Tibial artery (tissue), 4 donors: ENCODE results near the gene ACTR3.

Experiments used
- DNase-seq, 2 donors: peaks; one replicate each; pipeline ENCODE4 v3.0.0-alpha.2; 2019
- H3K27ac ChIP-seq, 2 donors: fragments of 200-600 bp; sonication (generic) in 1 of 2; 1 replicate in 1 of 2; 2 replicates in 1 of 2; pipeline ENCODE4 v1.5.1; 2018 to 2019; ENCODE audit warnings: mild to moderate bottlenecking in 1 of 2
- H3K27me3 ChIP-seq, 2 donors: fragments of 200-600 bp; sonication (generic) in 1 of 2; one replicate each; pipeline versions ENCODE4 v1.5.1 to v1.6.0; 2016 to 2019
- H3K36me3 ChIP-seq, 3 donors: fragments of 200-600 bp; sonication (generic) in 2 of 3; one replicate each; pipeline ENCODE4 v1.5.1; 2016 to 2019; ENCODE audit warnings: mild to moderate bottlenecking in 2 of 3
- H3K4me1 ChIP-seq, 4 donors: fragments of 200-600 bp; sonication (generic) in 2 of 4; 1 replicate in 3 of 4; 2 replicates in 1 of 4; pipeline ENCODE4 v1.5.1; 2016 to 2019
- H3K4me3 ChIP-seq, 2 donors: fragments of 200-600 bp; sonication (generic) in 1 of 2; 1 replicate in 1 of 2; 2 replicates in 1 of 2; pipeline ENCODE4 v1.5.1; 2018 to 2019; ENCODE audit warnings: mild to moderate bottlenecking in 2 of 2
- H3K9me3 ChIP-seq, 3 donors: fragments of 200-600 bp; sonication (generic) in 1 of 3; one replicate each; pipeline ENCODE4 v1.5.1; 2016 to 2019
- intact Hi-C: fragments of 100-400 bp; cut with DNase I; formaldehyde crosslinking; loops from one replicate; pipeline ENCODE4 v1.15.0; 2023; ENCODE audit warnings: low total_unique reads
- TF ChIP-seq, protein P1 (sequence below), 2 experiments: fragments of 200-600 bp in 1 of 2; fragments of 450-650 bp in 1 of 2; IDR thresholded peaks; one replicate each; pipeline ENCODE4 v1.5.1; 2017 to 2019; ENCODE audit warnings: antibody characterized with exemption in 2 of 2, mild to moderate bottlenecking in 1 of 2, moderate library complexity in 1 of 2

ACTR3 gene

DNA sequence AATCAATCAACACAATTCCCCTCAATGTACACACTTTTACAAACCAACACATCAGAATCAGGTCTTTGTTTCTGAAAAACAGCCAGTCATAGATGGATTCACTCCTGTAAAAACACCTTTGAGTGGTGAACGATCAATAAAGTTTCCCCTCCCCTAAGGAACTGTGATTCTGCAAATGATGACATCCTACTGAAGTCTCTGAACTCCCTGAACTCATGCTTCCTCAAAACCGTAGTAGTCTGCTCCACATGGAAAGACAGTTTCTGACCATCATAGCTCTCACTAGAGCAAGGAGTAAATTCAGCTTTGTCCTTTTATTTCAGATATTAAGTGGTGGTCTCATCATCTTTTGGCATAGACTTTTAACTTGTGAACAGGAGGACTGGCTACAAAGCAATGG lies 43.5 kb upstream of the ACTR3 start:
- Histone ChIP-seq H3K27me3 (no peaks in the 10 kb centered on the region), H3K4me3 (no peak overlapping the region), H3K27ac (no peak overlapping the region), H3K4me1 (no peaks in the 10 kb centered on the region), H3K9me3 (no peaks in the 10 kb centered on the region), H3K36me3 (no peaks in the 10 kb centered on the region)
- intact Hi-C loops, result no loop called here
- DNase-seq, result no peak
- TF ChIP-seq, protein P1, sequence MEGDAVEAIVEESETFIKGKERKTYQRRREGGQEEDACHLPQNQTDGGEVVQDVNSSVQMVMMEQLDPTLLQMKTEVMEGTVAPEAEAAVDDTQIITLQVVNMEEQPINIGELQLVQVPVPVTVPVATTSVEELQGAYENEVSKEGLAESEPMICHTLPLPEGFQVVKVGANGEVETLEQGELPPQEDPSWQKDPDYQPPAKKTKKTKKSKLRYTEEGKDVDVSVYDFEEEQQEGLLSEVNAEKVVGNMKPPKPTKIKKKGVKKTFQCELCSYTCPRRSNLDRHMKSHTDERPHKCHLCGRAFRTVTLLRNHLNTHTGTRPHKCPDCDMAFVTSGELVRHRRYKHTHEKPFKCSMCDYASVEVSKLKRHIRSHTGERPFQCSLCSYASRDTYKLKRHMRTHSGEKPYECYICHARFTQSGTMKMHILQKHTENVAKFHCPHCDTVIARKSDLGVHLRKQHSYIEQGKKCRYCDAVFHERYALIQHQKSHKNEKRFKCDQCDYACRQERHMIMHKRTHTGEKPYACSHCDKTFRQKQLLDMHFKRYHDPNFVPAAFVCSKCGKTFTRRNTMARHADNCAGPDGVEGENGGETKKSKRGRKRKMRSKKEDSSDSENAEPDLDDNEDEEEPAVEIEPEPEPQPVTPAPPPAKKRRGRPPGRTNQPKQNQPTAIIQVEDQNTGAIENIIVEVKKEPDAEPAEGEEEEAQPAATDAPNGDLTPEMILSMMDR (IDR thresholded peaks at IDR 0.05), result no peak

DNA sequence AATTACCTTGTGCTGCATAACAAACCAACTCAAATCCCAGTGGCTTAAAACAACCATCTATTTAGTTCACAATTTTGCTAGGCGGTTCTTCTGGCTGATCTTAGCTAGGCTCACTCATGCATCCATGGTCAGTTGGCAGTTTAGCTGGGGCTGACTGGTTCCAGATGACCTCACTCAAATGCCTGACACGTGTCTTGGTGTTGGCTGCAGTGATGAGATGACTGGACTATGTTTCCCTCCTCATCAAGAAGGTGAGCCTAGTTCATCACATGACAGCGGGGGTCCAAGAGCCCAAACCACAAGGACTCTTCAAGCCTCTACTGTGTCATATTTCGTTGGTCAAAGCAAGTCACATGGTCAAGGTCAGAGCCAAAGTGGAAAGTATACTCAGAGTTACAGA lies 42.7 kb upstream of the ACTR3 start:
- TF ChIP-seq, protein P1 (IDR thresholded peaks at IDR 0.05), result no peak
- no peaks in the 10 kb centered on the region for H3K9me3 ChIP-seq
- intact Hi-C loops, result no loop called here
- H3K36me3 ChIP-seq, result no peaks in the 10 kb centered on the region
- H3K27me3 ChIP-seq, result no peaks in the 10 kb centered on the region
- no peak overlapping the region for H3K4me3 ChIP-seq
- no peak overlapping the region for H3K27ac ChIP-seq
- no peaks in the 10 kb centered on the region for H3K4me1 ChIP-seq
- DNase-seq, result no peak

DNA sequence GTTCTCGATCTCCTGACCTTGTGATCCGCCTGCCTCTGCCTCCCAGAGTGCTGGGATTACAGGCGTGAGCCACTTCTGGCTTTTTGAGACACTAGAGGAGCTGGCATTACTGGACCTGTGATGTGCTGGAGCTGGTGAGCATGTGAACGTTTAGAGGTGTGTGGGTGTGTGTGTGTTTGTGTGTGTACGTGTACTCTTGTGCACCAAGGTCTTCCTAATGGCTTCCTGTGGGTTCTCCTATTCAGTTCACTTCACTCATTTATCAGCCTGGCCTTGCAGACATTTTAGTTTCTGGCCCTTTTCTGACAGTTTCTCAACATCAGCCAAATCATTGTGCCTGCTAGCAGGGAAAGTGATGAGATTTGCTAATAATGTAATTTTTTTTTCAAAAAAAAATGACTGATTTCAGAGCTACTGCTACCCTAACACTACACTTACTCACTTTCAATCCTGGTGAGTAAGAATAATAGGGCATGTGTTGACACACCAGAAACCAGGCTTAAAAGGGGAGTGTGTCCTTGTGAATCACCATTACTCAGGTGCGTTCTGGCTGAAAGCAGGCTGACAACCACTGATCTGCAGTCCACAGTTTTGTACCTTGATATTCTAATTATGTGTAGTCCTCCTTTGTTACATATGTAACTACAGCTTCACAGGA lies 41.0 kb upstream of the ACTR3 start:
- no peak for DNase-seq
- Histone ChIP-seq H3K4me1 (no peaks in the 10 kb centered on the region), H3K27ac (no peak overlapping the region), H3K9me3 (no peaks in the 10 kb centered on the region), H3K36me3 (no peaks in the 10 kb centered on the region), H3K4me3 (no peak overlapping the region), H3K27me3 (no peaks in the 10 kb centered on the region)
- intact Hi-C loops, result no loop called here
- TF ChIP-seq, protein P1 (IDR thresholded peaks at IDR 0.05), result no peak

DNA sequence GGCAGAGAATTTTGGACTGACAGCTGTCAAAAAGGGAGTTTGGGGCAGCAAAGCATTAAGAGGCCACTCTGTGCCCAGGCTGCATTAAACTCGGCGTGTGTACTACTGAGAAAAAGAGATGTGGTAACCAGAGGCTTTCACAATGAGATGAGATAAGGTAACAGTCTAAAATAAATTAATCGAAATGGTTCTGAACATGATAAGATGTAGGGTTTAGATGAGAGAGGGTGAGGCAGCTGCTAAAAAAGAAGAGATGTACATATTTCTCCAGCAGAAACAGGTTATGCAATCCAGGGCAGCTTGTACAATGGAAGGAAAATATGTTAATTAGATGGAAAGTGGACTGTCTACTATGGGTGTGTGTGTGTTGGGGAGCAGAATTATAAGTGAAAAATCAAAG lies 39.2 kb upstream of the ACTR3 start:
- TF ChIP-seq, protein P1 (IDR thresholded peaks at IDR 0.05), result no peak
- Histone ChIP-seq H3K4me3 (no peak overlapping the region), H3K36me3 (no peaks in the 10 kb centered on the region), H3K4me1 (no peaks in the 10 kb centered on the region), H3K9me3 (no peaks in the 10 kb centered on the region), H3K27me3 (no peaks in the 10 kb centered on the region), H3K27ac (no peak overlapping the region)
- no peak for DNase-seq
- intact Hi-C loops, result no loop called here

DNA sequence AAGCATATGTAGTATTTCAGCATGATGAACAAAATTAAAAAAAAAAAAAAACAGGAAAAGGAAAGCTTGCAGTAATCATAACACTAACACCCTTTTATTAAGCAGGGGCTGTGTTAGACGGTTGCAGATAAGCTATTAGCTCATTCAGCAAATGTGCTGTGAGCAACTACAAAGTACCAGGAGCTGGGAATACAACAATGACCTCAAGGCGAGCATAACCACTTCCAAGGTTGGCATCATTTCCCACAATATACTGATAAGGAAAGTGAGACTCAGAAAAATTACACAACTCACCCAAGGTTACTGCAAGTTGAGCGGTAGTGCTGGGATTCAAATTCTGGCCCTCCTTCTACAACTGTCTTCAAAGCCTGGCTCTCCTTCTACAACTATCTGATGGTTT lies 38.2 kb upstream of the ACTR3 start:
- Histone ChIP-seq H3K36me3 (no peaks in the 10 kb centered on the region), H3K4me3 (no peak overlapping the region), H3K9me3 (no peaks in the 10 kb centered on the region), H3K27me3 (no peaks in the 10 kb centered on the region), H3K27ac (no peak overlapping the region), H3K4me1 (no peaks in the 10 kb centered on the region)
- TF ChIP-seq, protein P1 (IDR thresholded peaks at IDR 0.05), result no peak
- no peak for DNase-seq
- intact Hi-C loops, result no loop called here

DNA sequence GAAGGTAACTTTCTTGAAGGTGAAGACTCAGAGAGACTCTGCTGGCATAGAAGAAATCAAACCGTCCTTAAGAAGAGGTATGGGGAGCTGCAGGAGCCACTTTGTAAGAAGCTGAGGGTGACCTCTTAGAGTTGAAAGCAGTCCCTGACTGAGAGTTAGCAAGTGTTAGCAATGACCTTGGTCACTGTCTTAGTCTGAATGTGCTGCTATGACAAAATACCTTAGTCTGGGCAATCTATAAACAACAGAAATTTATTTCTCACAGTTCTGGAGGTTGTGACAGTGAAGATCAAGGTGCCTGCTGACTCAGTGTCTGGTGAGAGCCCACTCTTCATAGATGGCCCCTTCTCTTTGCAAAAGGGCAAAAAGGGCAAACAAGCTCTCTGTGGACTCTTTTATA lies 35.7 kb upstream of the ACTR3 start:
- no peaks in the 10 kb centered on the region for H3K4me1 ChIP-seq
- H3K36me3 ChIP-seq, result no peaks in the 10 kb centered on the region
- H3K27ac ChIP-seq, result no peak overlapping the region
- TF ChIP-seq, protein P1 (IDR thresholded peaks at IDR 0.05), result no peak
- no peaks in the 10 kb centered on the region for H3K27me3 ChIP-seq
- intact Hi-C loops, result no loop called here
- H3K4me3 ChIP-seq, result no peak overlapping the region
- H3K9me3 ChIP-seq, result no peaks in the 10 kb centered on the region
- DNase-seq, result no peak
